ENCODE measurements around the gene BCAR3.

Gene BCAR3

GRCh38 chr1:93681101-93681988, at the start of gene BCAR3:
BCAR3 (minus strand) TSS chr1:93681837; CDS start chr1:93674930, 6,907 bp downstream.
- peak; percentile 16 to 23 for DNase-seq

GRCh38 chr1:93730621-93731020, 49.0 kb upstream of the BCAR3 start:
- no peak for DNase-seq

- DNase-seq = no peak
Measured at GRCh38 chr1:93729906-93730305, 48.3 kb upstream of the BCAR3 start.

- no peak for DNase-seq
Measured at GRCh38 chr1:93729502-93729901, 47.9 kb upstream of the BCAR3 start.

GRCh38 chr1:93728480-93729131, 47.0 kb upstream of the BCAR3 start:
- DNase-seq = no peak

GRCh38 chr1:93723733-93724270, 42.2 kb upstream of the BCAR3 start:
- DNase-seq = no peak

- DNase-seq = no peak
Measured at GRCh38 chr1:93723110-93723509, 41.5 kb upstream of the BCAR3 start.

- peak in 1 of 2 experiments; percentile 17 for DNase-seq
Measured at GRCh38 chr1:93722081-93723031, 40.7 kb upstream of the BCAR3 start.

- DNase-seq = no peak
Measured at GRCh38 chr1:93720956-93721626, 39.5 kb upstream of the BCAR3 start.

- DNase-seq = no peak
Measured at GRCh38 chr1:93717640-93718039, 36.0 kb upstream of the BCAR3 start.

- DNase-seq = no peak
Measured at GRCh38 chr1:93716941-93717368, 35.3 kb upstream of the BCAR3 start.

GRCh38 chr1:93716163-93716562, 34.5 kb upstream of the BCAR3 start:
- no peak for DNase-seq

- peak in 1 of 2 experiments; percentile 43 for DNase-seq
Measured at GRCh38 chr1:93715529-93716126, 34.0 kb upstream of the BCAR3 start.

- DNase-seq = no peak
Measured at GRCh38 chr1:93714356-93714755, 32.7 kb upstream of the BCAR3 start.

- DNase-seq = no peak
Measured at GRCh38 chr1:93713341-93713740, 31.7 kb upstream of the BCAR3 start.

GRCh38 chr1:93712741-93713140, 31.1 kb upstream of the BCAR3 start:
- no peak for DNase-seq

GRCh38 chr1:93710499-93711453, 29.1 kb upstream of the BCAR3 start:
- DNase-seq = no peak

GRCh38 chr1:93708734-93709481, 27.3 kb upstream of the BCAR3 start:
- no peak for DNase-seq

GRCh38 chr1:93707956-93708355, 26.3 kb upstream of the BCAR3 start:
- DNase-seq = no peak

Measured in NCI-H2081 (cell line).